Renal cortex interstitium (tissue), 11 donors: ENCODE data around the gene MEI1. TPM values are rescaled to one million over a fixed set of nuclear protein-coding genes. Genes with fewer than 3 reads are reported as not detected.
A peak's percentile ranks its signal among the peaks of the same experiment; 100 is the strongest.

ENCODE experiments used
- DNase-seq, 11 donors: peaks; one replicate each; pipeline ENCODE4 v3.0.0-alpha.2; 2013; ENCODE audit warnings: low read depth in 9 of 11, low spot score in 4 of 11; ENCODE audit errors: extremely low read depth in 1 of 11
- polyA plus RNA-seq, 3 donors: library from polyadenylated mRNA; unstranded; fragments of 120-200 nt; gene quantifications; one replicate each; pipeline ENCODE4 v1.2.1, GENCODE V29; 2013; ENCODE audit not compliant: insufficient read length in 3 of 3

Gene MEI1
- polyA plus RNA-seq, 3 donors: 2.2 to 2.6 (median 2.5) TPM

DNA sequence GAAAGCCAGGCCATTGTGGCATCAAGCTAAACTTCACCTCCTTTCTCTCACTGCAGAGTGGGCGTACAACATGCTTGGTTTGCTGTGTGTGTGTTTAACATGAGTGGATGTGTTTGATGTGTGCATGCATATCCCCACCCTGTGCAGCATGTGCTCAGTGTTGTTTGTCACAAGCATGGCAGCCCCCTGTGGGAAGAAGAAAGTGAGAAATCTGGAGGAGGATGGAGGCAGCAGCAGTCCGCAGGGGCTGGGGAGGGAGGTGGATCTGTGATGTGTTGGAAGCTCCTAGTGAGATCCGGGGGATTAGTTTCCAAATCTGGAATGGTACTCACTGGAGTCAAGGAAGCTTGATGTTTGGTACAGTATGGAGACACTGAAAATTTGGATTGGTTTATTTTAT is 77.1 kb downstream of the MEI1 start:
- no peak for DNase-seq

DNA sequence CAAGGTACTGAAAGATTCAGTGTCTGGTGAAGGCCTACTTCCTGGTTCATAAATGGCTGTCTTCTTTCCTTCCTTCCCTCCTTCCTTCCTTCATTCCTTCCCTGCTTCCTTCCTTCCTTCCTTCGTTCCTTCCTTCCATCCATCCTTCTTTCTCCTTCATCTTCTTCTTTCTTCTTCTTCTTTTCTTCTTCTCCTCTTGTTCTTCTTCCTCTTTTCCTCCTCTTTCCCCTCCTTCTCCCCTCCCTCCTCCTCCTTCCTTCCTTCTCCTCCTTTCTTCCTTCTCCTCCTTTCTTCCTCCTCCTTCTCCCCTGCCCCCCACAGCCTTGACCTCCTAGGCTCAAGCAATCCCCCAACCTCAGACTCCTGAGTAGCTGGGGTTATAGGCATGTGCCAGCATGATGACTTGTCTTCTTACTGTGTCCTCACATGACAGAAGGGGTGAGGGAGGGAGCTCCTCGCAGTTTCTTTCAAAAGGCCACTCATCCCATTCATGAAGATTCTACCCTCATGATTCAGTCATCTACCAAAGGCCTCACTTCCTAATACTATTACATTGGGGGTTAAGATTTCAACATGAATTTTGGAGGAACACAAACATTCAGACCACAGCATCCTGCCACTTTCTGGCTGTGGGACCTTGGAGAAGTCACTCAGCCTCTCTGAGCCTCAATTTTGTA is 78.6 kb downstream of the MEI1 start:
- no peak for DNase-seq

DNA sequence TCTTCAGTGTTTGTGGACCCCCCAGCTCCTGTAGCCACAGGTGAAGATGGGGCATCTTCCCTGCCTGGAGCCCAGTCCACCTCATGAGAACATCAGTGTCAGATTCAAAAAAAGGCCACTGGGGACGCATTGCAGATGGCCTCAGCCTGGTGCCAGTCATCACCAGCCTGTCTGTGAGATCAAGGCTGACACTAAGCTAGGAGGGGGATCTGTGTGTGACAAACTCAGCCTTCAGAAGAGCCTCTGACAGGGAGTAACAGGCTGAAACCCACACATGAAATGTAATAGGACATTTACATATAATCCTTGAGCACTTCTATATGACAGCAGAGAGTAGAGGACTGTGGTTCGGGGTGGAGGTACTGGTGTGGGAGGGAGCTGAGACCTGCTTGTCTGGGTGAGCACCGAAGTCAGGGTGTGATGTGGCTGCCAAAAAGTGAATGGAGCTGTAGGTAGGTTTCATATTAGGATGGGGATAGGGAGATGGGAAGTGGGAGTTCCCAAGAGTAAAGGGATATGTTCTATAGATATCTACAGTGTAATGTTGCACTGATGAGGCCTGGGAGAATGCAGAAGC is 80.7 kb downstream of the MEI1 start:
- DNase-seq: no peak

DNA sequence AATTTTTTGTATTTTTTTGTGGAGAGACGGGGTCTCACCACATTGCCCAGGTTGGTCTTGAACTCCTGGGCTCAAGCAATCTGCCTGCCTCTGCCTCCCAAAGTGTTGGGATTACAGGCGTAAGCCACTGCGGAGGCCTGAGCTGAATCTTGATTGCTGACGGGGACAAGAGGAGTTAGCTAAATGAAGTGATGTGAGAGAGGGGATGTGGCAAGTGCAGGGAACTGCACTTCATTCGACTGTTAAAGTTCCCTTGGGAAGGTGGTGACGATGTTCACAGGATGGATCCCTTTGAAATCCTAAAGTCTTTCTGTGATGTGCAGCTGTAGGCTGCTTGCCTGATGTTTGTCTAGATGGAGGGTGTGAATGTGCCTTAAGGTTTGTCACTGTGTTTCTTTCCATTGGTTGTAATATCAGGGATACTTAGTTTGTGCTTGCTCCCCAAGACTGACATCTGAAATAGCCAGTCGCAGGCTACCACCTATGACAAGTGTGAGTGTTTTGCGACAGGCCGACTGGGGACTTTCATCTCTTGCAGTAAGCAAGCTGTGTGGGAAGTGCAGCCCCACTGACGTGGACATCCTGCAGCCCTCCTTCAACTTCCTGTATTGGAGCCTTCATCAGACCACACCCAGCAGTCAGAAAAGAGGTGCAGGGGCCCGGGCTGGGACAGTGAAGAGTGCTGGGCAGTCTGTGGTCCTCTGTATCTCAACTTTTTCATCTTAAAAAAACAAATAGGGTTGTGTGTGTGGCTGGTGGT is 81.6 kb downstream of the MEI1 start:
- peak in 3 of 11 donors; percentile 25 to 53 (median 28) for DNase-seq

DNA sequence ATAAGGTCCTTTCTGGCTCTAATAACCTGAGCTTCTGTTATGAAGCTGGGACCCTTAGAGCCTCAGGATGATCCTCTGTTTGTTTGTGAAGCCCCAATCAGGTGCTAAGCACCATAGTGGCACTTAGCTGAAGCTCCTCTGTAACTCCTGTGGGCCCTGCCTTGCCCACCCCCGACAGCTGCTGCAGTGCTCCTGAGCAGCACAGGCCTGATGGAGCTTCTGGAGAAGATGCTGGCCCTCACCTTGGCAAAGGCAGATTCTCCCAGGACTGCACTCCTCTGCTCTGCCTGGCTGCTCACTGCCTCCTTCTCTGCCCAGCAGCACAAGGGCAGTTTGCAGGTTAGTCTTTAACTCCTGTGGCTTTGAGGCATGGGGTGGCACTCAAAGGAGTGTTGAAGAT is 82.2 kb downstream of the MEI1 start:
- DNase-seq: no peak

GRCh38 chr22:41782316-41782715 is 83.0 kb downstream of the MEI1 start:
- no peak for DNase-seq

DNA sequence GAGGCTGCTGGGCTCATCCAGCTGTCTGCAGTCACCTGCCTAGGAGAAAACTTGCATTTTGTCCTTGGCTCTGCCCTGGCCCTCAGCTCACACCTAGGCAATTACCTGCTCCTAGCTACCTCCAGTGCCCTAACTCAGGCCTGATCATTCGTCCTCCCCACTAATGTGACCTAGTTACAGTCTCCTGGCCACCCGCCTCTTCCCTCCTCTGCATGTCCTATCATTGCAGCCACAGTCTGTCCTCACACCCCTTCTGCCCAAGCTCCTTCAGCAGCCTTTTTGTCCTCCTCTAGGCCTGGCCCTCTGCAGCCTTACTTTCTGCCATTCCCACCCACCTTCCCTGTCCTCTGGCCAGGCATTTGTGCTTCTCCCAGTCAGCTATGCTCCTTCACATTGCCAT is 83.4 kb downstream of the MEI1 start:
- no peak for DNase-seq

DNA sequence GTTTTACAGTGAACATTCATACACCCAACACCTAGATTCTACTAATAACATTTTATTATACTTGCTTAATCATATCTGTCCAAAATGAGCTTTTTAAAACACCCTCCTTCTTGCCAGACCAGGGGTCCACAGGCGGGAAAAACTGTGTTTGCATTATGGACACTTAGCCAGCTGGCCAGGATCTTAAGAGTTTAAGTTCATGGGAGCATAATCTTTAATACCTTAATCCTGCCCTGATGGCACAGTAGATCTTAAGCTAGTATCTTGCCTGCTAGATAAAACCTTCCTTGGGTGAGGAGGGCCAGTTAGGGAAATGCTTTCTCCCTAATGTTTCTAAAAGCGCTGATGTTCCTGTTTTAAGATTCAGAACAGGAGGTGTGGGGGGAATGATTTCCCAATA is 88.0 kb downstream of the MEI1 start:
- DNase-seq: no peak

DNA sequence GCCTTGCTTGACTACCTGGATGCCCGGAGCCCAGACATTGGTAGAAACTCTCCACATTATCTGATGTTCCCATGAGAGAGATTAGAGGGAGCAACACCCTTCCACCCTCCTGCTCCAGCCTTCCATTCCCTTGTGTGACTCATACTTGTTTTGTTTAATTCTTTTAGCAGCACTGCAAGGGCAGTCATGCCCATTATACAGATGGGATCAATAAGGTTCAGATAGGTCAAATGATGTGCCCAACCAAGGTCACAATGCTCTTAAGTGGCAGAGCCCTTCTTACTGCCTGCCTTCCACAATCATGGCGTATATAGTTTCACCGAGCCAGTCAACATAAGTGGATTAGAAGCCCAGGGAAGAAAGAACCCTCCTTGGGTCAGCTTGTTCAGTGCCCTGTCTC is 94.6 kb downstream of the MEI1 start:
- DNase-seq: no peak

- no peak for DNase-seq
Measured at GRCh38 chr22:41798736-41799135, 99.4 kb downstream of the MEI1 start.

- peak in 8 of 11 donors; percentile 15 to 53 (median 23) for DNase-seq
Measured at GRCh38 chr22:41799486-41800347, 100.4 kb downstream of the MEI1 start.

- peak; percentile 61 to 87 (median 81) for DNase-seq
Measured at GRCh38 chr22:41800348-41801146, 101.2 kb downstream of the MEI1 start, which contains the start of gene CCDC134. Gene CCDC134, plus strand, starts transcription at chr22:41800679. Its CDS starts 8,212 bp downstream, at chr22:41808891.

DNA sequence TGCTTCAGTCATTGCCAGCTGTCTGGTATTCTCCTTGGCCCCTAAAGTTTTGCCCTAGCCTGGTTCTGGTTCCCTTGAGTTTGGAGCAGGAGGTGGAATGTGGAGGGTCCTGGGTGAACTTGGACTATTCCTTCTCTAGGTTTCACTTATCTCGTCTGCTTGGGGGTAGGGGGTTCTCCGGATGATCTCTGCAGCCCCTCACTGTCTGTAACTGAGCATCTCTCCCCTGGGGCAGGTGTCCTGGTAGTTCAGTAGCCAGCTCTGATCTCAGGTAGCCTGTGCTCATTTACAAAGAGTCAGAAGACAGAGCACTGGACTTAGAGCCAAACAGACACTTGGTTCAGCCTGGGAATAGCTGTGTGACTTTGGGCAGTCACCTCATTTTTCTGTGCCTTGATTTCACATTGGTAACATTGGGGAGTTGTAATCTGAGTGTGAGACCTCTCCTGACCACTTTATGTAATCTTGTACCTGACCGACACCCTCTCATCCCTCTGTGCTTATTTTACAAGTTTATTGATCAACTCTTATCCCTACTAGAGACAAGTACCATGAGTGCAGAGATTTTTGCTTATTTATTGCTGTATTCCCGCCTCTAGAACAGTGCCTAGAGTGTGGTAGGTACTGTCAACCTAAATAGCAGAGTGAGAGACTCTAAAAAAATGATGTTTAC is 102.0 kb downstream of the MEI1 start:
- no peak for DNase-seq

DNA sequence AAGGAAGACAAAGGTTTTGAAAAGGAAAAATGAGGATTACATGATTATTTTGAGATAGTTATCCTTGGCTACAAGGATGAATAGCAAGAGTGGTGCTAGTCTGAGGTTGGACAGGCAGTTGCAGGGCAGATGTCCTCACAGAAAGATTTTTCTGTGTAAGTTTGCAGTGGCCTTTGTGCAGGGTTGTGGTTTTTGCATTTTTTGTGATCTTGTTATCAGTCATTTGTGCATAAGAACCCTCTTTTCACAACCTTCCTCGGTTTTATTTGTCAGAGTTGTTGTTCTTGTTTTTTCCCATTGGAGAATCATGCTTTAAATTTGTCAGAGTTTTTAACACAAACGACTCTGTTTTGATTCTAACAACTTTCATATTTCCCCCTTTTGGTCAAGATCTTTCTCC is 102.6 kb downstream of the MEI1 start:
- no peak for DNase-seq

DNA sequence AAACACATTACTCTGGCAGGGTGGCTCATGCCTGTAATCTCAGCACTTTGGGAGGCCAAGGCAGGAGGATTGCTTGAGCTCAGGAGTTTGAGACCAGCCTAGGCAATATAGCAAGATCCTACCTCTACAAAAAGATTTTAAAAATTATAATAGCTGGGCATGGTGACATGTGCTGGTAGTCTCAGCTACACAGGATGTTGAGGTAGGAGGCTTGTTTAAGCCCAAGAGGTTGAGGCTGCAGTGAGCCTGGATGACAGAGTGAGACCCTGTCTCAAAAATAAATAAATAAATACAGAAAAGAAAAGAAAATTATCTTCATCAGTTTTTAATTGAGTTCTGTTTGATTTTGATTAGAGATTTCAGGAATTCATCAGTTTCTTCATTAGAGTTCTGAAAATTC is 106.3 kb downstream of the MEI1 start:
- no peak for DNase-seq

DNA sequence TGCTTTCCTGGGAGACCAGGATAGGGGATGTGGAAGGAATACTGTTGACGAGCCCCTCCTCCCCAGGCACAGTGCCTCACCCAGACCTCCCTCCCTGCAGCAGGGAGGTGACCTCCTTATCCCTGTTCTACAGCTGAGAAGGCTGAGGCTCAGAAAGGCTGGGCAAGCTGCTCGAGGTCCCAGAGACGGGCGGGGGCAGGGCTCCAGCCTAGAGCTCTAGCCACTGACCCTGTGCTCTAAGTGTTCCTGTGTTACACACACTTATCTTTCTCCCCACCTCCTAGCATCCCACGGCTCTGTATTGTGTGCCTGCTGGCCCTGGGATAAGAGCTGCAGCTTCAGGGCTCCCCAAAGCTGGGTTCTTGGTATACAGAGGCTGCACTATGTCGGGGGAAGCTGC is 109.1 kb downstream of the MEI1 start:
- DNase-seq: no peak

DNA sequence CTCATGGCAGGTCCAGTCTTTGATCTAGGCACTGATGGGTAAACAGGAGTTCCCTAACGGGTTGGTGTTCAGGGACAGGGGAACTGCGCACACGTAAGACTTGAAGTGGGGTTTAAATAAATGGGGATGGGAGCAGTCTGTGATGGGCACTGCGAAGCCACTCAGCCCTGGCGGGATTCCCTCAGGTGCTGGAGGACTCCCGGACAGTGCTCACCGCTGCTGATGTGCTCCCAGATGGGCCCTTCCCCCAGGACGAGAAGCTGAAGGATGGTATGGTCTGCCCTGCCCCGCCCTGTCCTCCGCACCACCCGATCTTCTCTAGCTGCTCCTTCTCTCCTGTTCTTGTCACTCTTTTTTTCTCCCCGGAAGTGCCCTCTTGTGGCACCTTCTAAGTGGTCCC is 110.7 kb downstream of the MEI1 start:
- DNase-seq: no peak
